ENCODE data around the gene TBCEL. TPM values are rescaled to one million over a fixed set of nuclear protein-coding genes. Genes with fewer than 3 reads are reported as not detected.
"Not testable (repeated sequence)": the region's sequence is repeated elsewhere in the genome, so short reads cannot be mapped to it uniquely, and the experiment has no call there.

TBCEL gene
- total RNA-seq, 1 experiment from 2014 or later, result 23.2 TPM

DNA sequence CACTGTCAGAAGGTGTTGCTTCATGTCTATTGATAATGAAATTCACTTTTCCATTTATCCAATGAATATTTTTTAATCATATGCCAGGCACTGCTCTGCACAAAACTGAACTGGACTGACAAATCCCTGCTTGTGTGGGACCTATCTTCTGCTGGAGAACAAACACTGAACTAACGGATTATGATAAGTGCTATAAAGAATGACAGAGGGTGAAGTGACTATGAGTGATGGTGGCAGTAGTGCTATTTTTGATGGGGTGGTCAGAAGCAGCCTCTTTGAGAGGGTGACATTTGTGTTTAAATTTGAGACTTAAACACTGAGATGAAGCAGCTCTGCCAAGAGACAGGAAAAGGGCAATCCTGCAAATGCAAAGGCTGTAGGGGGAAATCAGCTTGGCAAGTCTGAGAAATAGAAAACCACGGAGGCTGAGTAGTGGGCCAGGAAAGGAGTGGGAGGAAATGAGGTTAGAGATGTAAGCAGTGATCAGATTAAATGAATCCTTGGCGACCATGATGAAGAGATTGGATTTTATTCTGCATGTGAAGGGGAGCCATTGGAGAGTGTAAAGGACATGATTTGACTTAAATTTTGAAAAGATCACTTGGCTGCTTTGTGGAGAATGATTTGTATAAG lies 6.0 kb downstream of the TBCEL start:
- no peak for ATAC-seq
- BruUV-seq (replicated peaks), result no TSS peak
- Histone ChIP-seq H3K4me3 (ENCODE audit: low read depth in 2 of 2, low read length in 2 of 2) (no peak overlapping the region), H3K27me3 (ENCODE audit: control insufficient read depth, insufficient read depth, low read length) (no peaks in the 10 kb centered on the region), H3K9me3 (ENCODE audit: control insufficient read depth, insufficient read depth, low read depth, low read length) (no peaks in the 10 kb centered on the region), H3K4me1 (ENCODE audit: control insufficient read depth, insufficient read depth, low read length) (peaks cover 6% of the 10 kb centered on the region), H3K27ac (ENCODE audit: low read length) (no peak overlapping the region), H3K36me3 (ENCODE audit: control insufficient read depth, insufficient read depth, low read length) (no peaks in the 10 kb centered on the region)
- no peak for DNase-seq (ENCODE audit: low read depth, low spot score)
- intact Hi-C loops (cut with micrococcal nuclease; ENCODE audit: unreplicated experiment), result no loop called here
- TF ChIP-seq CTCF (IDR thresholded peaks at IDR 0.05), result no peak
- TF ChIP-seq SIN3A (IDR thresholded peaks at IDR 0.05; ENCODE audit: borderline replicate concordance, insufficient read depth, low read depth, low read length), result no peak
- TF ChIP-seq TCF7L2 (IDR thresholded peaks at IDR 0.05; ENCODE audit: low read depth, low read length), result no peak
- no peak for TF ChIP-seq POLR2AphosphoS5 (IDR thresholded peaks at IDR 0.05; ENCODE audit: low read depth, low read length)
- TF ChIP-seq, protein P1, sequence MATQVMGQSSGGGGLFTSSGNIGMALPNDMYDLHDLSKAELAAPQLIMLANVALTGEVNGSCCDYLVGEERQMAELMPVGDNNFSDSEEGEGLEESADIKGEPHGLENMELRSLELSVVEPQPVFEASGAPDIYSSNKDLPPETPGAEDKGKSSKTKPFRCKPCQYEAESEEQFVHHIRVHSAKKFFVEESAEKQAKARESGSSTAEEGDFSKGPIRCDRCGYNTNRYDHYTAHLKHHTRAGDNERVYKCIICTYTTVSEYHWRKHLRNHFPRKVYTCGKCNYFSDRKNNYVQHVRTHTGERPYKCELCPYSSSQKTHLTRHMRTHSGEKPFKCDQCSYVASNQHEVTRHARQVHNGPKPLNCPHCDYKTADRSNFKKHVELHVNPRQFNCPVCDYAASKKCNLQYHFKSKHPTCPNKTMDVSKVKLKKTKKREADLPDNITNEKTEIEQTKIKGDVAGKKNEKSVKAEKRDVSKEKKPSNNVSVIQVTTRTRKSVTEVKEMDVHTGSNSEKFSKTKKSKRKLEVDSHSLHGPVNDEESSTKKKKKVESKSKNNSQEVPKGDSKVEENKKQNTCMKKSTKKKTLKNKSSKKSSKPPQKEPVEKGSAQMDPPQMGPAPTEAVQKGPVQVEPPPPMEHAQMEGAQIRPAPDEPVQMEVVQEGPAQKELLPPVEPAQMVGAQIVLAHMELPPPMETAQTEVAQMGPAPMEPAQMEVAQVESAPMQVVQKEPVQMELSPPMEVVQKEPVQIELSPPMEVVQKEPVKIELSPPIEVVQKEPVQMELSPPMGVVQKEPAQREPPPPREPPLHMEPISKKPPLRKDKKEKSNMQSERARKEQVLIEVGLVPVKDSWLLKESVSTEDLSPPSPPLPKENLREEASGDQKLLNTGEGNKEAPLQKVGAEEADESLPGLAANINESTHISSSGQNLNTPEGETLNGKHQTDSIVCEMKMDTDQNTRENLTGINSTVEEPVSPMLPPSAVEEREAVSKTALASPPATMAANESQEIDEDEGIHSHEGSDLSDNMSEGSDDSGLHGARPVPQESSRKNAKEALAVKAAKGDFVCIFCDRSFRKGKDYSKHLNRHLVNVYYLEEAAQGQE (IDR thresholded peaks at IDR 0.05; ENCODE audit: insufficient read depth in 1 of 2, low read depth in 2 of 2, low read length in 1 of 2), result no peak
- ChIA-PET CTCF (no interaction called here), POLR2A (no interaction called here)
- in situ Hi-C loops (cut with HindIII; ENCODE audit: low pct_unique_long_range_greater_than_20kb, low sequenced_read_pairs), result no loop called here

- in situ Hi-C loops (cut with HindIII; ENCODE audit: low pct_unique_long_range_greater_than_20kb, low sequenced_read_pairs) (no loop called here), intact Hi-C loops (cut with micrococcal nuclease; ENCODE audit: unreplicated experiment) (no loop called here)
- H3K36me3 ChIP-seq (ENCODE audit: control insufficient read depth, insufficient read depth, low read length), result no peaks in the 10 kb centered on the region
- H3K4me3 ChIP-seq (ENCODE audit: low read depth in 2 of 2, low read length in 2 of 2), result no peak overlapping the region
- H3K27me3 ChIP-seq (ENCODE audit: control insufficient read depth, insufficient read depth, low read length), result no peaks in the 10 kb centered on the region
- no TSS peak for BruUV-seq (replicated peaks)
- H3K4me1 ChIP-seq (ENCODE audit: control insufficient read depth, insufficient read depth, low read length), result no peaks in the 10 kb centered on the region
- ATAC-seq, result no peak
- CTCF ChIA-PET, result no interaction called here
- H3K9me3 ChIP-seq (ENCODE audit: control insufficient read depth, insufficient read depth, low read depth, low read length), result no peaks in the 10 kb centered on the region
- POLR2A ChIA-PET, result no interaction called here
- H3K27ac ChIP-seq (ENCODE audit: low read length), result no peak overlapping the region
- TF ChIP-seq, protein P1 (IDR thresholded peaks at IDR 0.05; ENCODE audit: insufficient read depth in 1 of 2, low read depth in 2 of 2, low read length in 1 of 2), result no peak
- no peak for TF ChIP-seq POLR2AphosphoS5 (IDR thresholded peaks at IDR 0.05; ENCODE audit: low read depth, low read length)
- no peak for TF ChIP-seq CTCF (IDR thresholded peaks at IDR 0.05)
- TF ChIP-seq SIN3A (IDR thresholded peaks at IDR 0.05; ENCODE audit: borderline replicate concordance, insufficient read depth, low read depth, low read length), result no peak
- no peak for TF ChIP-seq TCF7L2 (IDR thresholded peaks at IDR 0.05; ENCODE audit: low read depth, low read length)
- no peak for DNase-seq (ENCODE audit: low read depth, low spot score)
Observed at GRCh38 chr11:121031167-121031566, 7.3 kb downstream of the TBCEL start.

DNA sequence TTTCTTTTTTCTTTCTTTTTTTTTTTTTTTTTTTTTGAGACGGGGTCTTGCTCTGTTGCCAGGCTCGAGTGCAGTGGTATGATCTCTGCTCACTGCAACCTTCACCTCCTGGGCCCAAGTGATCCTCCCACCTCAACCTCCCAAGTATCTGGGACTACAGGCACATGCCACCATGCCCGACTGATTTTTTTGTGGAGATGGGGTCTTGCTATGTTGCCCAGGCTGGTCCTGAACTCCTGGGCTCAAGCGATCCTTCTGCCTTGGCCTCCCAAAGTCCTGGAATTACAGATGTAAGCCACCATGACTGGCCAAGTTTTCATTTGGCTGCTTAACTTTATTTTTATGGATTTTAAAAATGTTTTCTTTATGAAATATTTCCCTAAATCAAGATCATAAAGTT lies 7.7 kb downstream of the TBCEL start:
- H3K36me3 ChIP-seq (ENCODE audit: control insufficient read depth, insufficient read depth, low read length); H3K27me3 ChIP-seq (ENCODE audit: control insufficient read depth, insufficient read depth, low read length); intact Hi-C loops (cut with micrococcal nuclease; ENCODE audit: unreplicated experiment); in situ Hi-C loops (cut with HindIII; ENCODE audit: low pct_unique_long_range_greater_than_20kb, low sequenced_read_pairs); H3K4me3 ChIP-seq (ENCODE audit: low read depth in 2 of 2, low read length in 2 of 2); BruUV-seq (replicated peaks); H3K27ac ChIP-seq (ENCODE audit: low read length); H3K4me1 ChIP-seq (ENCODE audit: control insufficient read depth, insufficient read depth, low read length); ATAC-seq; POLR2A ChIA-PET; DNase-seq (ENCODE audit: low read depth, low spot score); H3K9me3 ChIP-seq (ENCODE audit: control insufficient read depth, insufficient read depth, low read depth, low read length): not testable (repeated sequence)
- CTCF ChIA-PET, result interaction anchor here (0.9 kb wide), 1 partner anchor 163 kb away, joined by 3 read pairs; no protein-coding TSS in a partner anchor

Data from Panc1 (cell line).